Dermis microvascular lymphatic vessel endothelial cell (primary cell): Measurements from ENCODE around the gene MAP6D1. TPM values are rescaled to one million over a fixed set of nuclear protein-coding genes. Genes with fewer than 3 reads are reported as not detected.

ENCODE experiments used
- total RNA-seq: library from RNA; depleted of rRNA; stranded (reverse); fragments of >200 nt; gene quantifications from 2 replicates; pipeline ENCODE4 v1.2.1, GENCODE V29; 2014

MAP6D1 gene
- total RNA-seq, 1 donor from 2014 or later = 0.51 TPM

Other genes starting within 250 kb of the MAP6D1 start
- 61.1 and 95.8 TPM in 2 replicates for gene KLHL24, start 190.0 kb downstream of the MAP6D1 start, total RNA-seq
- 27.6 and 31.2 TPM in 2 replicates for gene YEATS2, start 127.8 kb downstream of the MAP6D1 start, total RNA-seq
- 26.8 and 28.8 TPM in 2 replicates for gene PARL, start 59.3 kb upstream of the MAP6D1 start, total RNA-seq
- gene ABCC5, start 192.3 kb upstream of the MAP6D1 start, total RNA-seq = 10.1 and 12.4 TPM in 2 replicates
- not detected in 2 replicates for gene HTR3D, start 206.2 kb upstream of the MAP6D1 start, total RNA-seq
- under 0.01 TPM in 1 of 2 replicates, not detected in the other for gene HTR3C, start 227.5 kb upstream of the MAP6D1 start, total RNA-seq